ENCODE data around the gene CCP110. TPM values are rescaled to one million over a fixed set of nuclear protein-coding genes. Genes with fewer than 3 reads are reported as not detected.

CCP110 gene
- total RNA-seq, 6 experiments from 2014 or later, result 2.6 to 5.6 (median 4.2) TPM

DNA sequence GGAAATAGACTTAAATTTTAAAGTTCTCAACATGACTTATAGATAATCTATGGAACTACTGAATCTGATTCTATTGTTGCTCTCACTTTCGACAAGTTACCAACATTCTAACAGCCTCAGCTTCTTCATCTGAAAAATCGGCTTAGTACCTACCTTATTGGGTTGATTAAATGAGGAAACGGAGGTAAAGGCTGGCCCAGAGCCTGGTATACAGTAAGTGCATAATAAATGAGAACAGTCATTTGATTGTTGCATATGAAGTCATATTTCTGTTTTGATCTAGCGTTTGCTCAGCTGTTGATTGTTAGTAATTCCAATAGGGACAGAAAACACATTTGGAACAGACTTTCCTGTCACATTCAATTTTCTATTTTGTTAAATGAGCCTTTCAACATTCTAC, 36.3 kb downstream of the CCP110 start:
- Histone ChIP-seq H3K4me3 (no peak overlapping the region), H3K27me3 (no peaks in the 10 kb centered on the region), H3K9me3 (peaks cover 0 to 4% (median 0%) of the 10 kb centered on the region in 4 donors), H3K4me1 (peaks cover 0 to 8% (median 3%) of the 10 kb centered on the region in 4 donors), H3K27ac (no peak overlapping the region), H3K36me3 (peaks cover 0 to 5% (median under 1%) of the 10 kb centered on the region in 4 donors)
- WGBS (ENCODE audit: insufficient coverage, low coverage, low lambda C conversion rate, missing lambda C conversion rate), result 100% methylated on average over 4 of the region's 4 CpGs
- no peak for TF ChIP-seq POLR2A (IDR thresholded peaks at IDR 0.05)
- TF ChIP-seq, protein P1, sequence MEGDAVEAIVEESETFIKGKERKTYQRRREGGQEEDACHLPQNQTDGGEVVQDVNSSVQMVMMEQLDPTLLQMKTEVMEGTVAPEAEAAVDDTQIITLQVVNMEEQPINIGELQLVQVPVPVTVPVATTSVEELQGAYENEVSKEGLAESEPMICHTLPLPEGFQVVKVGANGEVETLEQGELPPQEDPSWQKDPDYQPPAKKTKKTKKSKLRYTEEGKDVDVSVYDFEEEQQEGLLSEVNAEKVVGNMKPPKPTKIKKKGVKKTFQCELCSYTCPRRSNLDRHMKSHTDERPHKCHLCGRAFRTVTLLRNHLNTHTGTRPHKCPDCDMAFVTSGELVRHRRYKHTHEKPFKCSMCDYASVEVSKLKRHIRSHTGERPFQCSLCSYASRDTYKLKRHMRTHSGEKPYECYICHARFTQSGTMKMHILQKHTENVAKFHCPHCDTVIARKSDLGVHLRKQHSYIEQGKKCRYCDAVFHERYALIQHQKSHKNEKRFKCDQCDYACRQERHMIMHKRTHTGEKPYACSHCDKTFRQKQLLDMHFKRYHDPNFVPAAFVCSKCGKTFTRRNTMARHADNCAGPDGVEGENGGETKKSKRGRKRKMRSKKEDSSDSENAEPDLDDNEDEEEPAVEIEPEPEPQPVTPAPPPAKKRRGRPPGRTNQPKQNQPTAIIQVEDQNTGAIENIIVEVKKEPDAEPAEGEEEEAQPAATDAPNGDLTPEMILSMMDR (IDR thresholded peaks at IDR 0.05), result no peak
- no peak for ATAC-seq
- intact Hi-C loops (cut with DNase I), result loop anchor here in 1 of 2 donors (5.0 kb wide), 1 partner anchor 327 kb away; no protein-coding TSS in a partner anchor
- DNase-seq, result no peak

DNA sequence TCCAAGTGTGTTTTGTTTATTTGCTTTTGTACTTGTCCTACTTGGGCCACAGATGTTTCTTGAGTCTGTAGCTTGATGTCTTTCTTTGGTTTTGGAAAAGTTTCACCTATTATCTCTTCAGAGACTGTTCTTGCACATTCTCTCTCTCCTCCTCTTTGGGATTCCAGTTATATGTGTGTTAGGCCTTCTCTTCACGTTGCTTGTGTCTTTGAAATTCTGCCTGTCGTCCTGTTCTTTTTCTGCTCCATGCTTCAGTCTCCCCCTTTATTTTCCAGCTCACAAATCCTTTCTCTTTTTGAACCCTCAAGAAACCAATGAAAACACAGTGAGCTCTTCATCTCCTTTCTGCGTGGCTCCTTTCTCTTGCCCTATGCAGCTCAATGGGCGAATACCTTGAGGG, 39.6 kb downstream of the CCP110 start:
- ATAC-seq, result no peak
- H3K9me3 ChIP-seq, result peaks cover 0 to 4% (median 0%) of the 10 kb centered on the region in 4 donors
- no peak for DNase-seq
- no peak overlapping the region for H3K4me3 ChIP-seq
- no peak overlapping the region for H3K27ac ChIP-seq
- 90% methylated on average over 3 of the region's 4 CpGs for WGBS (ENCODE audit: insufficient coverage, low coverage, low lambda C conversion rate, missing lambda C conversion rate)
- no peaks in the 10 kb centered on the region for H3K4me1 ChIP-seq
- H3K36me3 ChIP-seq, result peaks cover 0 to 15% (median 8%) of the 10 kb centered on the region in 4 donors
- no peaks in the 10 kb centered on the region for H3K27me3 ChIP-seq
- intact Hi-C loops (cut with DNase I), result loop anchor here in 1 of 2 donors (5.0 kb wide), 1 partner anchor 324 kb away; no protein-coding TSS in a partner anchor
- TF ChIP-seq, protein P1 (IDR thresholded peaks at IDR 0.05), result no peak
- TF ChIP-seq POLR2A (IDR thresholded peaks at IDR 0.05), result no peak

DNA sequence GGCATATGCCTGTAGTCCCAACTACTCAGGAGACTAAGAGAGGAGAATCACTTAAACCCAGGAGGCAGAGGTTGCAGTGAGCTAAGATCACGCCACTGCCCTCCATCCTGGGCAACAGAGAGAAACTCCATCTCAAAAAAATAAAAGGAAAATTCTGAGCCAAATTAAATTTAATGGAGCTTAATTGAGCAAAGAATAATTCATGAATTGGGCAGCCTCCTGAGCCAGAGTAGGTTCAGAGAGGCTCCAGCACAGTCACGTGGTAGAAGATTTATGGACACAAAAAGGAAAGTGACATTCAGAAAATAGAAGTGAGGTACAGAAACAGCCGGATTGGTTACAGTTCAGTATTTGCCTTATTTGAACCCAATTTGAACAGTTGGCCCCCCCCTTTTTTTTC, 42.6 kb downstream of the CCP110 start:
- intact Hi-C loops (cut with DNase I), result no loop called here
- H3K4me3 ChIP-seq, result no peak overlapping the region
- DNase-seq (no peak), ATAC-seq (no peak)
- H3K9me3 ChIP-seq, result peaks cover 0 to 4% (median 0%) of the 10 kb centered on the region in 4 donors
- WGBS (ENCODE audit: insufficient coverage, low coverage, low lambda C conversion rate, missing lambda C conversion rate), result 94% methylated on average over 2 of the region's 3 CpGs
- H3K27me3 ChIP-seq, result no peaks in the 10 kb centered on the region
- no peak overlapping the region for H3K27ac ChIP-seq
- H3K4me1 ChIP-seq, result no peaks in the 10 kb centered on the region
- peaks cover 4 to 34% (median 8%) of the 10 kb centered on the region in 4 donors for H3K36me3 ChIP-seq
- no peak for TF ChIP-seq POLR2A (IDR thresholded peaks at IDR 0.05)
- TF ChIP-seq, protein P1 (IDR thresholded peaks at IDR 0.05), result no peak

DNA sequence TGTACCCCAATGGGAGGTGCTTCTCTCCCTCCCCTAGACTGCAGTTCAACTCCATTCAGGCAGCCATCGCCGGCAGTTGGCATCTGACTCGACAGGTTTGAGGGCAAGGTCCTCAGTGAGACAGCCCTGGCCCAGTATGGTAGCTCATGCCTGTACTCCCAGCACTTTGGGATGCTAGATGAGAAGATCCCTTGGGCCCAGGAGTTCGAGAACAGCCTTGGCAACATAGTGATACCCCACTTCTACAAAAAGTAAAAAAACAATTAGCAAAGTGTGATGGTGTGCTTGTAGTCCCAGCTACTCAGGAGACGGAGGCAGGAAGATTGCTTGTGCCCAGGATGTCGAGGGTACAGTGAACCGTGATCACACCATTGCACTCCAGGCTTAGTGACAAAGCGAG, 43.8 kb downstream of the CCP110 start:
- WGBS (ENCODE audit: insufficient coverage, low coverage, low lambda C conversion rate, missing lambda C conversion rate), result 96% methylated on average over 5 of the region's 8 CpGs

More for the DNA sequence above, 43.8 kb downstream of the CCP110 start:
- ATAC-seq (no peak), DNase-seq (no peak)
- Histone ChIP-seq H3K4me1 (no peaks in the 10 kb centered on the region), H3K9me3 (peaks cover 0 to 4% (median 0%) of the 10 kb centered on the region in 4 donors), H3K27ac (no peak overlapping the region), H3K36me3 (peaks cover 5 to 41% (median 8%) of the 10 kb centered on the region in 4 donors), H3K27me3 (no peaks in the 10 kb centered on the region), H3K4me3 (no peak overlapping the region)
- TF ChIP-seq, protein P1 (IDR thresholded peaks at IDR 0.05), result no peak
- TF ChIP-seq POLR2A (IDR thresholded peaks at IDR 0.05), result no peak
- intact Hi-C loops (cut with DNase I), result no loop called here
